Mucosa of rectum (tissue), 2 donors: ENCODE data around the gene MYOM1.
A peak's percentile ranks its signal among the peaks of the same experiment; 100 is the strongest.
"Not testable (repeated sequence)": the region's sequence is repeated elsewhere in the genome, so short reads cannot be mapped to it uniquely, and the experiment has no call there.

Source experiments
- H3K27ac ChIP-seq, 2 donors: one replicate each; pipeline ENCODE4 v1.7.0; 2013; ENCODE audit warnings: inconsistent platforms in 2 of 2, low read depth in 2 of 2, low read length in 2 of 2
- H3K27me3 ChIP-seq, 2 donors: one replicate each; pipeline ENCODE4 v1.7.0; 2013; ENCODE audit warnings: low read length in 2 of 2; ENCODE audit not compliant: control insufficient read depth in 2 of 2, insufficient read depth in 2 of 2
- H3K36me3 ChIP-seq, 2 donors: one replicate each; pipeline ENCODE4 v1.7.0; 2013; ENCODE audit warnings: low read length in 2 of 2; ENCODE audit not compliant: control insufficient read depth in 2 of 2, insufficient read depth in 2 of 2
- H3K4me1 ChIP-seq, 2 donors: one replicate each; pipeline ENCODE4 v1.7.0; 2013; ENCODE audit warnings: low read length in 2 of 2, mild to moderate bottlenecking in 1 of 2; ENCODE audit not compliant: control insufficient read depth in 2 of 2, insufficient read depth in 2 of 2
- H3K4me3 ChIP-seq, 2 donors: one replicate each; pipeline ENCODE4 v1.7.0; 2013; ENCODE audit warnings: low read length in 2 of 2
- H3K9ac ChIP-seq, 2 donors: one replicate each; pipeline ENCODE4 v1.7.0; 2013; ENCODE audit warnings: low read length in 2 of 2, low read depth in 1 of 2, mild to moderate bottlenecking in 1 of 2
- H3K9me3 ChIP-seq, 2 donors: one replicate each; pipeline ENCODE4 v1.7.0; 2013; ENCODE audit warnings: low read length in 2 of 2; ENCODE audit not compliant: control insufficient read depth in 2 of 2
- donor health status: healthy.
- donor health status: Normal muscosa, but diverticular disease.

Gene MYOM1

DNA sequence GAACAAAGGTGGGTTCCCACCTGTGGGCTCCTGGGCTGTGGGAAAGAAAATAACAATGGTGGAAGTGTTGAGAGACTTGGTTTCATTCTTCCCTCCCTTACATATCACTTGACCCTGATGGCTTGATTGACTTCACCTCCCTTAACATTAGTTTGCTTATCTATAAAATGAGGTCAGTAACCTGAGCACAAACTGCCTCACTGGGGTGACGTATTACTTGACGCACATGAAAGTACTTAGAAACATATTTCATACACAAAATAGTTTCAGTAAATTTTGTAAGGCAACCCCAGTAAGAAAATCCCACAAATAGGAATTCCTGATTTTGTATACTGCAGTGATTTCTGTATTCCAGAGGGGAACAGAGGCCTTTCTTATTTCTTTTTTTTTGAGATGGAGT, 177.4 kb downstream of the MYOM1 start:
- peak overlapping the region in 1 of 2 donors; percentile 39 for H3K27ac ChIP-seq
- no peaks in the 10 kb centered on the region for H3K36me3 ChIP-seq
- H3K9me3 ChIP-seq = no peaks in the 10 kb centered on the region
- H3K9ac ChIP-seq = no peak overlapping the region
- peaks cover 15 to 31% of the 10 kb centered on the region in 2 donors for H3K4me1 ChIP-seq
- no peak overlapping the region for H3K4me3 ChIP-seq
- no peaks in the 10 kb centered on the region for H3K27me3 ChIP-seq

DNA sequence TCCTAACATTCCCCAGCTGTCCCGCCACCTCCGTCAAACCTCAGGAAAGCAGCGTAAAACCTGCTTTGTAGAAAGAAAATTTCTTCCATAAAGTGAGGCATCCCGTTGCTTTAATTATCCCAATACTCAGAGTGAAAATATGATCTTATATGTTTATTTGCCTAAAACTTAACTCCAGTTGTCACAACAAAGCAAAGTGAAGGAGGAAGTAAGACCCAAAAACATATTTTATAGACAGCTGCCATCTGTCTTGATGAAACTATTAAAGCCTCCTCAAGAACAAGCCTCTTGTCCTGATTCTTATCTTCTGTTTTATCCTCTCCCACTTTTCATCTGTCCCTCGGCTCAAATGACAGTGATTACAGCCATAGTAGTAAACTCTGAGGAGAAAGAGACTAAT, 177.9 kb downstream of the MYOM1 start:
- no peaks in the 10 kb centered on the region for H3K9me3 ChIP-seq
- no peak overlapping the region for H3K4me3 ChIP-seq
- H3K27ac ChIP-seq = peak overlapping the region; percentile 29 to 39
- no peaks in the 10 kb centered on the region for H3K27me3 ChIP-seq
- no peak overlapping the region for H3K9ac ChIP-seq
- H3K36me3 ChIP-seq = no peaks in the 10 kb centered on the region
- peaks cover 15 to 31% of the 10 kb centered on the region in 2 donors for H3K4me1 ChIP-seq

DNA sequence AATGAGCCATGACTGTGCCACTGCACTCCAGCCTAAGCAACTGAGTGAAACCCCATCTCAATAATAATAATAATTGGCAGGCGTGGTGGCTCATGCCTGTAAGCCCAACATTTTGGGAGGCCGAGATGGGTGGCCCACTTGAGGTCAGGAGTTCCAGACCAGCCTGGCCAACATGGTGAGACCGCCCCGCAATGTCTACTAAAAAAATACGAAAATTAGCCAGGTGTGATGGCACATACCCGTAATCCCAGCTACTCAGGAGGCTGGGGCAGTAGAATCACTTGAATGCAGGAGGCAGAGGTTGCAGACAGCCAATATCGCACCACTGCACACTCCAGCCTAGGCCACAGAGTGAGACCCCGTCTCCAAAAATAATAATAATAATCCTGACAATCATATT, 178.9 kb downstream of the MYOM1 start:
- Histone ChIP-seq H3K9me3 (no peaks in the 10 kb centered on the region), H3K4me3 (no peak overlapping the region), H3K4me1 (peaks cover 12 to 25% of the 10 kb centered on the region in 2 donors), H3K9ac (no peak overlapping the region), H3K36me3 (no peaks in the 10 kb centered on the region), H3K27me3 (no peaks in the 10 kb centered on the region), H3K27ac (no peak overlapping the region)

DNA sequence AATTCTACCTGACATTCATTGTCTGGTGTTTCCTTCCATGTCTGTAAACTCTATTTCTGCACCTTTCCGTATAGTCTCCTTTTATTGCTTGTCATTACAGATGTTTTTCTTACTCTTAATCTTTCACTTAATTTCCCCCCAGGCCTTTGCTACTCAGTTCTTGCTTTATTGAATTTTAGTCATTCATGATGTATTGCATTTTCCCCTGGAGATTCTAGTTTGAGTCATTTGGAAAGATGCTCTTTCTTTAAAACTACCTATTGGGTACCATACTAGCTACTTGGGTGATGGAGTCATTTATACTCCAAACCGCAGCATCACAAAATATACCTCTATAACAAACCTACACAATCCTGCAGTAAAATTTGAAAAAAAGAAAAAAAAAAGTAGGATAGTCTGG, 179.6 kb downstream of the MYOM1 start:
- H3K9me3 ChIP-seq = no peaks in the 10 kb centered on the region
- H3K4me3 ChIP-seq = no peak overlapping the region
- no peak overlapping the region for H3K9ac ChIP-seq
- H3K4me1 ChIP-seq = peaks cover 7 to 19% of the 10 kb centered on the region in 2 donors
- H3K27ac ChIP-seq = no peak overlapping the region
- H3K27me3 ChIP-seq = no peaks in the 10 kb centered on the region
- H3K36me3 ChIP-seq = no peaks in the 10 kb centered on the region

DNA sequence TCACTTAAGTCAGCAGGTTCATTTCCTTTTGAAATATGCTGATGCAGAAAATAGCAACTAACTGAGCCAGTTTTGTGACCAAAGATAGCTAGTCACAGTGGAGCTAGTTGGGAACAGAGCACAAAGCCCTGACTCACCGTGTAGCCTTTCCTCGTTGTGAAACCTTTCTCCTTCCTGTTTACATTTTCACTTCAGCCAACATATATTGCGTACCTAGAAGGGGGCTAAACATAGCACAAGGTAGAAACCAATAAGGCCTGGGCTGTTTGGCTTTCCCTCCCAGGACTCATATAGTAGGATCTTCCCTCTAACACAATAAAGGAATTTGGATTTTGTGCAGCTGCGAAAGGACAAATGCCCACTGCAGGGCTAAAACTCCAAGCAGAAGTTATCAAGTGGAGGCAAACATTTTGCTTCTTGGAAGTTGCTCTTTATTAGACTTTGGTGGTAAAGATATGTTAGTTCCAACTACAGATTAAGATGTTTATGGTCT, 182.3 kb downstream of the MYOM1 start:
- Histone ChIP-seq H3K36me3 (no peaks in the 10 kb centered on the region), H3K4me3 (peak overlapping the region in 1 of 2 donors; percentile 31), H3K9ac (peak overlapping the region in 1 of 2 donors; percentile 51), H3K27ac (peak overlapping the region; percentile 51 to 56), H3K27me3 (no peaks in the 10 kb centered on the region), H3K4me1 (peaks cover 3 to 12% of the 10 kb centered on the region in 2 donors), H3K9me3 (no peaks in the 10 kb centered on the region)

DNA sequence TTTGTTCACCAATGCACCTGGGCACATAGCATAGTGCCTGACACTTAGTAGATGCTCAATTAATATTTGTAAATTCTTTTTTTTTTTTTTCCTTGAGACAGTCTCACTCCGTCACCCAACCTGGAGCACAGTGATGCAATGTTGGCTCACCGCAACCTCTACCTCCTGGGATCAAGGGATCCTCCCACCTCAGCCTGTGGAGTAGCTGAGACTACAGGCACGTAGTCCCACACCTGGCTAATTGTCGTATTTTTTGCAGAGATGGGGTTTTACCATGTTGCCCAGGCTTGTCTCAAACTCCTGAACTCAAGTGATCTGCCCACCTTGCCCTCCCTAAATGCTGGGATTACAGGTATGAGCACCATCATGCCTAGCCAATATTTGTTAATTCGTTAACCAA, 183.7 kb downstream of the MYOM1 start:
- no peak overlapping the region for H3K27ac ChIP-seq

DNA sequence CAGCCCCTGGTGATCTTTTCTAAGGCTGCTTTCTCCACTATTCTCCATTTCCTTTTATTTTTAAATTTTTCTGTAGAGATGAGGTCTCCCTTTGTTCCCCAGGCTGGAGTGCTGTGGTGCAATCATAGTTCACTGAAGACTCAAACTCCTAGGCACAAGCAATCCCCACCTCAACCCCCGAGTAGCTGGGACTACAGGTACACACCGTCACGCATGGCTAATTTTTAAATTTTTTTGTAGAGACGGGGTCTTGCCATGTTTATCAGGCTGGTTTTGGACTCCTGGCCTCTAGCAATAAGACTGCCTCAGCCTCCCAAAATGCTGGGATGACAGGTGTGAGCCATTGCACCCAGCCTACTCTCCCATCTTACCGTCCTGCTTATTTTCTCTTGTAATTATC, 184.1 kb downstream of the MYOM1 start:
- Histone ChIP-seq H3K9ac (no peak overlapping the region), H3K27ac (no peak overlapping the region), H3K4me3 (no peak overlapping the region), H3K36me3 (no peaks in the 10 kb centered on the region), H3K4me1 (peaks cover 3 to 4% of the 10 kb centered on the region in 2 donors), H3K9me3 (no peaks in the 10 kb centered on the region), H3K27me3 (no peaks in the 10 kb centered on the region)

More for the DNA sequence above, 183.7 kb downstream of the MYOM1 start:
- H3K36me3 ChIP-seq = no peaks in the 10 kb centered on the region
- H3K27me3 ChIP-seq = no peaks in the 10 kb centered on the region
- no peak overlapping the region for H3K4me3 ChIP-seq
- no peaks in the 10 kb centered on the region for H3K9me3 ChIP-seq
- peaks cover 3 to 4% of the 10 kb centered on the region in 2 donors for H3K4me1 ChIP-seq
- no peak overlapping the region for H3K9ac ChIP-seq

DNA sequence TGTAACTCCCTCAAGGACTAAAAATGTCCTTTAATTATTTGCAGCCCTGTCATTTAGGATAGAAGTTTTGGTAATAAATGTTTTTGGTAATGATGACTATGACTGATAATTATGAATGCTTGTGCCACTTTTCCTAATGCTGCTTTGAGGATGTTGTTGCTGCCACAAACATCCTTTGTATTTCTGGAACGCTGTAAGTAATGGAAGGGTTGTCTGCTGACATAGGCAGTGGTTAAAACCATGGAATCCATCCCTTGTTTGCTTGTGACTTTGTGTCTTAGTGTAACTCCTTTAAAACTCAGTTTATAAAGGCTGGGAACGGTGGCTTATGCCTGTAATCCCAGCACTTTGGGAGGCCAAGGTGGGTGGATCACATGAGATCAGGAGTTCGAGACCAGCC, 187.0 kb downstream of the MYOM1 start:
- Histone ChIP-seq H3K9ac (no peak overlapping the region), H3K36me3 (no peaks in the 10 kb centered on the region), H3K9me3 (no peaks in the 10 kb centered on the region), H3K4me3 (no peak overlapping the region), H3K27me3 (no peaks in the 10 kb centered on the region), H3K27ac (no peak overlapping the region), H3K4me1 (peaks cover 6 to 10% of the 10 kb centered on the region in 2 donors)

DNA sequence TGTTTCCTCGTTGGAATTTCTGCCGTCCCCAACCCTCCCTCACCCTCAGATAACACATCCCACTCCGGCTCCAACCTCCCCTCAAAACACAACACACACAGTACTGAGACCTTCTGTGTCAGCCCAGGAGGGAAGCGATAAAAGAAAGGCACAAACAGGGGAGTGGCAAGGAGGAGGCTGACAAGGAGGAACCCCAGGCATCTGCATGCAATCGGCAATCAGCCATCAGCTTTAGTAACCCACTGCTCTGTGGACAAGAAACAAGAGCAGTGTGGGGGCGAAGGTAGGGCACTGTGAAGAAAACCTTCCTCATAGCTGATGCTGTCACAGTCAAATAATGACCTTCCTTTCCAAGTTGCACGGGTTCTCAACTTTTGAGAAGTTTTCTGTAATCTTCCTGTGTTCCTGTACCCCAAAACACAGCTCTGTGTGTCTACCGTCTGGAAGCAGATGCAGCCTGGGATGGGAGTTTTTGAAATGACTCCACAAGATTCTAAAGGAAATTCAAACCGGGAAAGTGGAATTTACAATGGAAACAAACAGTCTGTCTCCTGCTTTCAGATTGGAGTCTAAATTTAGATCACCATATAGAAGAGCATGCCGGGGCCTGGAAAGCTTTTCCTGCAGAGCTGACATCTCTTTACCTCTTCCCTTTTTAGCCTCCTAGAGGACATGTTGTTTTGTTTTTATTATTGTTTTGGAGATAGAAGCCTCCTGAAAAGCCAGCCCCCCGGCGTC, 190.4 kb downstream of the MYOM1 start:
- Histone ChIP-seq H3K4me3 (no peak overlapping the region), H3K27me3 (no peaks in the 10 kb centered on the region), H3K4me1 (peaks cover 3 to 14% of the 10 kb centered on the region in 2 donors), H3K27ac (no peak overlapping the region), H3K36me3 (no peaks in the 10 kb centered on the region), H3K9me3 (no peaks in the 10 kb centered on the region), H3K9ac (peak overlapping the region in 1 of 2 donors; percentile 2)

DNA sequence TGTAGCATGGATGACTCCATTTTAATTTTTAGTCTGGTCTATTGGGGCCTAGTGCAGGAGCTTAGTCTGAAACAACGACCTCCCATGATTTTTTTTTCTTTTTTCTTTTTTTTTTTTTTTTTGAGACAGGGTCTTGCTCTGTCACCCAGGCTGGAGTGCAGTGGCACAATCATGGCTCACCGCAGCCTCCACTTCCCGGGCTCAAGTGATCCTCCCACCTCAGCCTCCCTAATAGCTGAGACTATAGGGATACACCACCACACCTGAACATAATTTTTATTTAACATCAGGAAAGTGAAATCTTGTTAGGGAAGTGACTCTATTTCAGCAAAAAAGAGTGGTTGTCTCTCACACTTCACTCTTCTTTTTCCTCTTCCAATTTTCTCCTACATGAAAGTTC, 191.7 kb downstream of the MYOM1 start:
- H3K4me3 ChIP-seq, H3K9ac ChIP-seq, H3K27me3 ChIP-seq, H3K9me3 ChIP-seq, H3K27ac ChIP-seq, H3K36me3 ChIP-seq: not testable (repeated sequence)
- peaks cover 3 to 14% of the 10 kb centered on the region in 2 donors for H3K4me1 ChIP-seq
